Stimulated activated CD8-positive, alpha-beta memory T cell treated with anti-CD3 and anti-CD28 coated beads, Interleukin-15, amount 100 ng/mL, for 4 hours (primary cell): ENCODE data around the gene ADRA2B.

ENCODE experiments used
- DNase-seq, 2 donors: peaks; one replicate each; pipeline ENCODE4 v3.0.0-alpha.2; 2020; ENCODE audit warnings: low read depth in 2 of 2

ADRA2B gene

DNA sequence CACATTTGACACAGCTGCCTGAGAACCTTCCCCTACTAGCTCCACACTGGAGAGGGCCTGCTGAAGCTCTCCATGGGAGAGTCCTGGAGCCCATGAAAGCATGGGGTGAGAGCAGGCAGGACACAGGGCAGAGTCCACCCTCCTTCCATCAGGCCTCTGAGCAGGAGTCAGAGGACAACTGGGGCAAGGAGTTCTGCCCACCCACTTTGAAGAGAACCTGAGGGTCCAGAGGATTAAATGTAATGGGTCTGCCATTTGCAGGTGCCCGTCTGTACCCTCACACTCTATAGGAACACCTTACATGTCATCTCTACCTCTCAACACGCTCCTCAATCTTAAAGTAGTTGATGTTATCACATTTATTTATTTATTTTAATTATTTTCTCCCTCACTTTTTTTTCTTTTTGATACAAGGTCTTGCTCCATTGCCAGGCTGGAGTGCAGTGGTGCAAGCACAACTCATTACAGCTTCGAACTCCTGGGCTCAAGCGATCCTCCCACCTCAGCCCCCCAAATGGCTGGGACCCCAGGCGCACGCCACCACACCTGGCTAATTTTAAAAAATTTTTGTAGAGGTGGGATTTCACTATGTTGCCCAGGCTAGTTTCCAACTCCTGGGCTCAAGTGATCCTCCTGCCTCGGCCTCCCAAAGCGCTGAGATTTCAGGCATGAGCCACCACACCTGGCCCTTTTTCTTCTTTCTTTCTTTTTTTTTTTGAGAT is 10.2 kb downstream of the ADRA2B start:
- no peak for DNase-seq

DNA sequence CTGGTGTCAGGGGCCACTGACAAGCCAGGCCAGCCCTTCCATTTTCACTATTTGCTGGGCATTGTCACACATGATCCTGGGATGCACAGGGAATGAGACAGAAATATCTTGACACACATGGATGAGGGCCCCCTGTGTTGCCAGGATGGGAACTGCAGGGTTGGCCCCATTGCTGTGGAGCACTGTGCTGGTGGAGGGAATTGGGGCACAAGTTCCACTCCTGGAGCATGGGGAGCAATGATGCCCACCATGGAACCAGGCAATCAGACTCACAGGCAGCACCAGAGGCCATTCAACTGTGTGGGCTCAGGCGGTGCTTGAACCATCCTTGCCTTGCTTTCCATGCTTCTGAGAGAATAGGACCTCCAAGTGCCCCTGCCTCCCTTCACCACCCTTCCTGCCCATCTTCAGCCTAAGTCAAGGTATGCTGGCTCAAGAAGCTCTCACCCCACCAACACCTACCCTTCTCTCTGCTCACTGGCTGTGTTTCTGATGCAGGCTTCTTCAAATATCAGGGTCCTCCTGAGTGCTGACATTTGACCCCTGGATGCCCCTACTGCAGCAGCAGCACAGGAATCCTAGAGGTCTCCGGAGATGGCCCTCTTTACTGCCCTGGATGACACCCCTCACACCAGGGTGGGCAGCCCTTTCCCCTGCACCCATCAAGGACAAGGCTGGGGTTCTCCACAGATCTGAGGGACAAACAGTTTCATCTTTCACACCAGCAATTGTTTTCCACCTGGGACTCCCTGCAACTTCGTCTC is 11.0 kb downstream of the ADRA2B start:
- DNase-seq = no peak

DNA sequence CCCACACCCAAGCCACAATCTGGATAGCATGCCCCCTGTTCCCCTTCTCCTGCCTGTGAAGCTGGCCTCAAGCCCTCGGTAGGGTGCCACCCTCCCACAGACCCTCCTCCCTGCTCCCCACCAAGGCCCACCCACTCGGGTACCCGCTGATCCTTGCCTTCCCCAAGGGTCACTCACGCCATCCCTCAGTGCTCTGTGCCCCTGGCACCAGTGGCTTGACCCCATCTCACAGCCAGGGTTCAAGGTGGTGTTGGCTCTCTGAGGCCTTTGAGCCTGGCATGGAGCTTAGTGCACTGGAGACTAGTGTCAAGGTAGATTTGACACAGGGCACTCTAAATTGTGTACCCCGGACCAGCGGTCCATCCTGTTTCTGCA is 11.9 kb downstream of the ADRA2B start:
- no peak for DNase-seq

DNA sequence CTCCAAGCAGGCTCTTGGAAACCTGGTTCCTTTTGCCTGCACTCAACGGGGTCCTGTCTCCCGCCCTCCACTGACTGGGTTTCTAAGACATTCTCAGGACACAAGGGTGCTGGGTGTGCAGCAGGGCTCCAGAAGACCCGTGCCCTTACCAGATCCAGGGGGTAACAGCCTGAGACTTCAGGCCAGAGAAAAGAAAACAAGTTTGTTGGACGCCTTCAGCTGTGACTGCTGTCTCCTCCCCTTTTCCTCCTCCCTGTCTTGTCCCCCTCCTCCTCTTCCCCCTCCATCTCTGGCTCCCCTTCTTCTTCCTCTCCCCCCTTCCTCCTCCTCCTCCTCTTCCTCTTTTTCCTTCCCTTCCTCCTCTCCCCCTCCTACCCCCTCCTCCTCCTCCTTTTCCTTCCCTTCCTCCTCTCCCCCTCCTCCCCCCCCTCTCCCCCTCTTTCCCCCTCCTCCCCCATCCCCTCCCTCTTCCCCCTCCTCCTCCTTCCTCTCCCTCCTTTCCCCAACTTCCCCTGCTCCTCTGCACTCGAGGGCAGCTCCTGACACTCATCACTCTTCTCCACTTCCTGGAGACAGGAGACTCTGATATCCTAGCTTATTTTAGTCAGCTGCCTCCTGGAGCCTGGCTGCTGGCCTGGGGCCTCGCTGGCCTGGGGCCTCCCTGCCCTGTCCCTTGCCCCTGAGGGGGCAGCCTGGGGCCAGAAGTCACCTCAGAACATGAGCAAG is 12.4 kb downstream of the ADRA2B start:
- DNase-seq = no peak

DNA sequence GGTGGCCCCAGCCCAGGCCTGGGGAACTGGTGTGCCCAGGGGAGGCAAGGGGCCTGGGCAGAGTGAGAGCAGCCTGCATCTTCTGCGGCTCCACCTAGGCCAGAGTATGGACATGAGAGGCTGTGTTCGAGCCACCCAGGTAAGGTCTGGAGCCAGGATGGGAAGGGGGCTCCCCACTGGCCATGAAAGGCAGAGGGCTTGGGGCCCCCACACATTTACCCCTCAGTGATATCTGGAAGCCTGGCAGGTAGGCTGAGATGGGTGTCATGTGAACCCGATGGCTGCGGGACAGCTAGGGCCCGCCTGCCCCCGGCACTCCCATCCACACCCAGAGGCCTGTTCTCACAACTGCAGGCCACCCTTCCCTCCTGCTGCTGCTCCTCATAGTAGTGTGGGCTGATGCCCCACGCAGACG is 13.2 kb downstream of the ADRA2B start:
- DNase-seq = no peak

DNA sequence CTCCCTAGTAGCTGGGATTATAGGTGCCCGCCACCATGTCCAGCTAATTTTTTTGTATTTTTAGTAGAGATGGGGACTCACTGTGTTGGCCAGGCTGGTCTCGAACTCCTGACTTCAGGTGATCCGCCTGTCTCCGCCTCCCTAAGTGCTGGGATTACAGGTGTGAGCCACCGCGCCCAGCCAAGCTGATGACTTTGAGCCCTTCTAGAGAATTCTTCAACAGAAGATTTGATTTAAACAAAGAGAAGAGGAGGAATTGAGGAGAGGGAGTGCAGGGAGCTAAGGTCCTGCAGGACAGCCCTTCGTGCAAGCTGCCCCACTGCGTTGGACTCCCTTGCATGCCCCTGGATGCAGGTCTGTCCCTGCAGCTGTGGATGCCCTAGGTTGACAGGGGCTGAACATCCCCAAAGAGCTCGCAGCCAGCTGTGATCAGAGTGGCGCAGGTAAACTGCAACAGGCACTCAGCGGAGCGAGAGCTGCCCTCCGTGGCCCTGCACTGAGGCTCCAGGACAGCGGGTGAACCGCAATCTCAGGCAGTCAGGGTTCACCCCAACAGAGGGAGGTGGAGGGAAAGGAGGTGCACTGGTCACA is 13.7 kb downstream of the ADRA2B start:
- DNase-seq = no peak

DNA sequence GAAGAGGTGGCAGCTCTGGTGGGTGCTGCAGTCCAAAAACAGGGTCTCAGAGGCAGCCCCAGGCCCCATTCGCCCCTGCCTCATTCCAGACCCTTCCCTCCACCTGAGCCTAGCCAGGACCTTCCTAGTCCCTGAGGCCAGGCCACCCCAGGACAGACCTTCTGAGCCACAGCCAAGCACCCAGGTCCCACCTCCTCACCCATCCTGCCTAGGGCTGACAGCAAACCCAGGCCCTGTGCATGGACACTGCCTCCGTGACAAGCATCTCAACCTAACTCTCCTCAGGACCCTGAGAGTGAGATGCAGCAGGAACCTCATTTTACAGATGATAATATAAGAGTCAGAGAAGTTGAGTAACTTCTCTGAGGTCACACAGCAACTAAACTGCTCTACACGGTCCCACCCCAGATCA is 15.5 kb downstream of the ADRA2B start:
- no peak for DNase-seq

DNA sequence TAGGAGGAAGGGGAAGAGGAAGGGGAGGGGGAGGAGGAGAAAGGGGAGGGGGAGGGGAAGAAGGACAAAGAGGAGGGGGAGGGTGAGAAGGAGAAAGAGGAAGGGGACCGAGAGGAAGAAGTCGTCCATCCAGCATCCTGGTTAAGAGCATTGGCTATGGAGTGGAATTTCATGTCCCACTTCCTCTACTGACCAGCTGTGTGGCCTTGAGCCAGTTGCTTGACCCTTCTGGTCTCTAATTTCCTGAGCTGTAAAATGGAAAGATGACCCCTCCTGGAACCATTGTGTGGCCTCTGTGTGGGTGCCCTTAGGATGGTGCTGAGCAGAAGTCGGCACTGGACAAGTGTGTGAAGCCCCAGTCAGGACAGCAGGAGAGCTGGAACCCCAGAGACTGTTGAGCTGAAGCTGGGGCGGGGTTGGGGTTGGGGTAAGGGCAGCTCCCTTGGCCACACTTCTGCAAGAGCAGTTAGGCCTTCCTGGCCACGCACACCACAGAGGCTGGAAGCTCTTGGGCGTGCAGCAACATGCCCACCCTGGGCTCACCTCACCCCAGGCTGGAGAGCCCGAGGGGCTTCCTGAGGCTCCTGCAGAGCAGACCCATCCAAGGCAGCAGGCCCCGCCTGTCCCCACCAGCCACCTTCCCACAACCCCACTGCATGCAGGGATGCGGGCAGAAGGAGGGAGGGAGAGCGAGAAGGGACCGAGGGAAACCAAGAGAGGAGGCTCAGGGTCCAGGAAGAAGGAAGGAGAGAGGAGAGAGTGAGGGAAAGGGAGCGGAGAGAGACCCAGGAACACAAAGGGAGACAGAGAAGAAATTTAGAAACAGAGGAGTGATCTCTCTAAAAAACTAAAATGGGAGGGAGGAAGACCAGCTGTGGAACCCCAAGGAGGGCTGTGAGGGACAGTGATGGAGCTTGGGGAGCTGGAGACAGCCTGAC is 16.2 kb downstream of the ADRA2B start:
- DNase-seq = no peak

DNA sequence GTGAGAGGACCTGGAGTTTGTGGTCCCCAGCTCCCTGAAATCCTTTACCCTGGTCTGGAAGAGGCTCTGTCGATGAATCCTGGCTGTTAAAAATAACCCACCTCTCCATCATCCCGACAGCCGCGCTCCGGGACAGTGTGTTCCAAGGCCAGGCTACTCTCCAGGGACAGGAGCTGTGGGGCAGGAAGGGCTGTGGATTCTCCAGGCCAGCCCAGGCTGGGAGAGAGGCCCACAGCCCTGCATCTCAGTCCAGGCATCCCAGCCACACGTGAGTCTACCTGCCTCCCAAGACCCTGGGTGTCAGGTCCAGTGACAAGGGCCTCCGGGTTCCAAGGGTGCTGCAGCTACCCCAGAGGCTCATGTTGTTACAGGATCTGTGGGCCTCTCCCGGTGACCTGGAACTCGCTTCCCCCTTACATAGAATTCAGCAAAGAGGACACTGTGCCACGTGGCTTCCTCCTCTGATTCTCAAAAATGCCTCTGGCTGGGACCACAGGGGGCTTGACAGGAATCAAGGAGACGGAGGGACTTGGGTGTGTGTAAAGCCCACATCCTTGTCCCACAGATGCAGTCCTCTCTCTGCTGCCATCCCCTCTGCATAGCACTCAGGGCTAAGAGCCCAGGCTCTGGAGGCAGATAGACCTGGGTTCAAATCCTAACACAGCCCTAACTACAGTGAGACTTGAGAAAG is 17.3 kb downstream of the ADRA2B start:
- DNase-seq = no peak

DNA sequence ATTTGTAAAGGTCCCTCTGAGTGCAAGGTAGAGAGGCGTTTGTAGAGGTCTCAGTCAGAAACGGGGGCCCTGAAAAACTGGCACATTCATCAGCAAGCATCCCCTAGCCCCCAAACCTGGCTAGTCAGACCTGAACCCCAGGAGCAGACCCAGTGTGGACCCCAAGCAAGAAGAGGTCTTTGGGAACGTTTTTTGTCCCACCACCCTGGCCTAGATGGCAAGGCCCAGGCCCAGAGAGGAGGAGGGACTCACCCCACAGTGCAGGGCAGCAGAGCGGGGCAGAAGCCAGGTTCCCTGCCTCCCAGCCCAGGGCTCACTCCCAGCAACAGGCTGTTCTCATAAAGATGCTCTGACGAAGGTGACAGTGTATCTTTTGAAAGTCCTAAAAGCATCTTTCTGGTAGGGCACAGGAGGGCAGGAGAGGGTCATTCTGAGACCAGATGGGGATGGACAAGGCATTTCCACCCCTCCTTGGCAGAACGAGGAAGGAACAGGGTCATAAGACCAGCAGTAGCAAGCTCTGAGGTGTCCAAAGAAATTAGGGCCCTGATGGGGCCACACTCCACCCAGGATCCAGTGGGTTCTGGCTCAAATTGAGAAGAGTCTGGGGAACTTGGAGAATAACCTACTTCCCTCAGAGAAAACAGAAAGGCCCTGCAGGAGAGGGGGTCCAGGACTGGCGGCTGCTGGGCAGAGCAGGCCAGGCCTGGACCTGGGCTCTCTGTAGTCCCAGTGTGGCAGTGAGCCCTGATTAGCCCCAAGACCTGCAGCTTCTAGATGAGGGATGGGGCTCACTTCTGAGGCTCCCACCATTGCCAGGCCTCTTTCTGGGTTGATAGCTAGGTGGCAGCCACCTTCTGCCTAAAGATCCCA is 18.2 kb downstream of the ADRA2B start:
- no peak for DNase-seq

DNA sequence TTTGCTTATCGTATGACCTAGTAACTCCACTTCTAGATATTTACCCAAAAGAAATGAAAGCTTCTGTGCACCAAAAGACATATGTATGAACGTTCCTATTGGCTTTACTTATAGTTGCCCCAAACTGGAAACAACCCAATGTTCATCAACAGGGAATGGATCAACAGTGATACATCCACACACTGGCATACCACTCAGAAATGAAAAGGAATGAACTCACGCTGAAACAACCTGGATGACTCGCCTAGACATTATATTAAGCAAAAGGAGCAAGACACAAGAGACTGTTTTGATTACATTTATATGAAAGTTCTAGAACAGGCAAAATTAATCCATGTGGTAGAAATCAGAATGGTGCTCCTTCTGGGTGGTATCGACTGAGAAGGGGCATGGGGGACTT is 18.9 kb downstream of the ADRA2B start:
- DNase-seq = no peak

DNA sequence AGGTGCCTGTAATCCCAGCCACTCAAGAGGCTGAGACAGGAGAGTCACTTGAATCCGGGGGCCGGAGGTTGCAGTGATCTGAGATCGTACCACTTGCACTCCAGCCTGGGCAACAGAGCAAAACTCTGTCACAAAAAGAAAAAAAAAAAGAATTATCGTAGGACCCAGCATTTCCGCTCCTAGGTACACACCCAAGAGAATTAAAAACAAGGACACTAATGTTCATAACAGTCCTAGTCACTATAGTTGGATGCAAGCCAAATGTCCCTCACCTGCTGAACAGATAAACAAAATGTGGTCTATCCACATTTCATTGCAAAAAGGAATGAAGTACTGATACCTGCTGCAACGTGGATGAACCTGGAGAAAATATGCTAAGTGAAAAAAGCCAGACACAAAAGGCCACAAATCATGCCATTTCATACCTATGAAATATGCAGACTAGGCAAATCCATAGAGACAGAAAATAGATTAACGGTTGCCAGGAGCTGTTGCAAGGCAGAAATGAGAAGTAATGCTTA is 21.2 kb downstream of the ADRA2B start:
- no peak for DNase-seq

DNA sequence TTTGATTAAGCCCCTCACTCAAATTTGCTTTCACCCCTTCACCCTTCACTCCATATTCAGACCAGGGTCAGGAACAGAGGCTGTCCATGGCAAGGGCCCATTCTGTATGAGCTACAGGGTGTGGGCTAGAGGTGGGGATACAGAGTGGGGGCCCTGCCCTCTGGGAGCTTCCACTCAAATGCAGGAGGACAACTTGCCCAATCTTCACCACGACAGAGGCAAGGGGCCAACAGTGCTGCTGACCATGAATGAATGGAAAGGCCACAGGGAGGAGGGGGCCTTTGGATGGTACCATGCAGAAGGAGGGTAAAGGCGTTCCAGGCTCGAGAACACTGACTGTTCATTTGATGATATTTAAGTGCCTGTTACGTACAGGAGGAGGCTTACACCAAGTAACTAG is 22.8 kb downstream of the ADRA2B start:
- DNase-seq = no peak

DNA sequence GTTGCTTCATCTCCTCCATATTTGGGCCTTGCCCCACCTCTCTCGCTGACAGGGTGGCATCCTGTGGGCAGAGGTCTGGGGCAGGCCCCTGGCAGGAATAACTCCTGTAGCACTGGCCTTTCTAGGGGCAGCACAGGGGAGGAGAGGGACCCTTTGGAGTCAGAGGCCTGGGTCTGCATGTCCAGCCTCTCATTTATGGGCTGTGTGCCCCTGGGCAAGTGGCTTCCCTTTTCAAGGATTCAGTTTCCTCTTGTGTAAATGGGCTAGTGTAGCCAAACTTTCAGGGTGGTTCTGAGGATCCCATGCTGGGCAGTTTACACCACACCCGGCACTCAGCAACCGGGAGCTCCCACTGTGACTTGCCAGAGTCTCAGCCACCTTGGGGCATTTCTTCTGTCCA is 23.4 kb downstream of the ADRA2B start:
- DNase-seq = no peak

DNA sequence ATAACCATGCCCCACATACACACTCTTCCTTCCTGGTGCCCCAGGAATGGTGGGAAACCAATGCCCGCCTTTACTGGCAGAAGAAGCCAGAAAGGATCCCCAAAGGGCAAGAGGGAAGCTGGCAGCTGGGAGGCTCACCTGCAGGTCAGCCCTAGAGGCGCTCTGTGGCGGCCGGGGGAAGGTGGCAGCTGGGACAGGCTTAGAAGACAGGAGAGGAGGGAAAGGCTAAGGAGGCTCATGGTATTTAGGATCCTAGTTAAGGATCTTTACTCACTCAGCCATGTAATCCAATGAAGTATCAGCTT is 23.8 kb downstream of the ADRA2B start:
- no peak for DNase-seq

DNA sequence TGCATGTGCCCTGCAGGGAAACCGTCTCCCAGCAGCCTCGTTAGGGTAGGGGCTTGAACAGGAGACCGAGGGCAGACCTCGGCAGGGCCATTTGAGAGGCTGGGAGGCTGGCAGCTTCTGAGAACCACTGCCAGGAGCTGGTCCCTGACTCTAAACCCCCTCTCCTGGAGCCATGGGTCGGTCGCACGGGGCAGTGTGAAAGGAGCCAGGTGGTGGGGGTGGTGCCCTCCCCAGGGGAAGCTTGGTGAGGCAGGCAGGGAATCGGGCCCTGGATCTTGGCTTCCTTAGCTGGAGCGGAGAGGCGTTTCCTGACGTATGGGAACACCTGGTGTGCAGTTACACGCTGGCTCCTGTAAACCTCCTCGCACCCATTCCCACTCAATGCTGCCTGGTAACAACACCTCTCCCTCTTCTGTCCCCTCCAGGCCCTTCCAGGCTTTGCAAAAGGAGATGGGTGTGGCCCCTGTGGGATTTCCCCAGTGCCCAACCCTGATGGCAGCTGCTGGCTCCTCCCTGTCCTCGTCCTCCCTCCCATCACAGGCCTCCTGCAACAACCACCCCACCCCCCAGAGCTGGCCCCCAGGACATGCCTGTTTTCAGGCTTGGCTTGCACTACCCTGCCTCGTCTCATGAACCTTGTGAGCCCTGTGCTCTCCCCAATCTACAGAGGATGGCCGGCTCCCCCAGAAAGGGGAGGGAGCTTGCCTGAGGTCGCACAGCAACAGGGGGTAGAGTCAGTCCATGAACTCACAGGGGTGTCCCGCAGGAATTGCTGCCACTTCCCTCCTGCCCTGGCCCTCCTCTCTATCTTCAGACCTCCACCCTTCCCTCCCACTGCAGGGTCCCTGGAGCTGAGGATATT is 24.4 kb downstream of the ADRA2B start:
- DNase-seq = no peak

DNA sequence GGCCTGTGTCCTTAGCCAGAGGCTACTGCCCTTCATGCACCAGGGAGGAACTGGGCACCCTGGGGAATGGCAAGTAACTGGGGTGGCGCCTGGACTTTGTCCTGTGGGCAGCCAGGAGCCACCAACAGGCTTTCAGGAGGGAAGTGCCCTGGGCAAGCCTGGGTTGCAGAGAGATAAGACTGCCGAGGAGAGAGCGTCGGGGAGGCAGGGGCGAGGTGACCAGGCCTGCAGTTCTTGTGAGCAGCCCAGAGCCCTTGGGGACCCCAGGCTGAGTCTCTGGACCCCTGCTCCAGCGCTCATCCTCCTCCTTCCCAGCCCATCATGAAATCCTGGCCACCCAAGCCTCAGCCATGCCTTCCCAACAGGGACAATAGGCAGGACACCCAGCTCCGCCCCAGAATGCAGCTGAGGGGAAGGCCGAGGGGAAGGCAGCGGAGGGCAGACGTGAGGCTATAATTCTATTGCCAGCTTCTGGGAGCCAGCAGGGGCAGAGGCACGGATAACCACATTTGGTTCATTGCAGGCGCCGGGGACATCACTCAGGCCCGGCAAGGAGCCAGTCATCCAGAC is 25.1 kb downstream of the ADRA2B start:
- no peak for DNase-seq

DNA sequence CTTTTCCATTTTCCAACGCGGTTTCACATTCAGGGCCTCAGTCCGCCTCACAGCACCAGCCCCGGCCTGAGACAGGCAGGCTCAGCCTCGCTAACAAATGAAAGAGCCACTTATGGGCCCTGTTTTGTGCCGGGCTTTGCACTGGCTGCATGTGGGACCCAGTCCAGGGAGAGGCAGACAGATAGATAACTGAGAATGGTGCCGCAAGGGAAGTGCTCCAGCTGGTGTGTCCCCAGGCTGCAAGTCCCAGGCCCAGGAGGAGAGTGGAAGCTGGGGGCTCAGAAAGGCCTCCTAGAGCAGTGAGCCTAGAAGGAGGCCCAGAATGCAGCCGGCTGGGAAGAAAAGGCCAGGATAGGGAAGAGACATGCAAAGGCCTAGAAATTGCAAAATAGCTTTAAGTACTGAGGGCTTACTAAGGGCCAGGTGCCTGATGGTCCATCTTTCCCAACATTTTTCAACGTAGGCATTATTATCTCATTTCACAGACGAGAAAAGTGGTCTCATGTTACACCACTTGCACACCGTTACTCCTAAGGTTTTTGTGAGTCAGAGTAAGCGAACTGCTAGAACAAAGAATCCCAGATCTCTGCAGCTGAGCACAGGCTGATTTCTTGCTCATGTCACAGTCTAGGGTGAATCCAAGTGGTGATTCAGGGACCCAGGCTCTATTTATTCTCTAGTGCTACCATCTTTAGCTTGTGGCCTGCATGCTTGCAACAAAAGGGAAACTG is 26.0 kb downstream of the ADRA2B start:
- DNase-seq = no peak
